KMS-11 (cell line): ENCODE results near the gene BMPR1A.

ENCODE experiments used
- H2AFZ ChIP-seq: fragments of 200-600 bp; sonication (generic); 2 replicates; pipeline ENCODE4 v1.6.1; 2016; ENCODE audit warnings: antibody characterized with exemption, mixed run types, low read depth
- H3K27ac ChIP-seq: fragments of 200-600 bp; sonication (generic); 2 replicates; pipeline ENCODE4 v1.6.1; 2016; ENCODE audit warnings: mild to moderate bottlenecking, mixed run types
- H3K27me3 ChIP-seq: fragments of 200-600 bp; sonication (generic); 2 replicates; pipeline ENCODE4 v1.6.1; 2017; ENCODE audit warnings: mild to moderate bottlenecking, low read depth, mixed run types, moderate library complexity; ENCODE audit not compliant: insufficient read depth
- H3K36me3 ChIP-seq: fragments of 200-600 bp; sonication (generic); 2 replicates; pipeline ENCODE4 v1.6.1; 2017; ENCODE audit warnings: mild to moderate bottlenecking, mixed run types; ENCODE audit not compliant: insufficient read depth
- H3K4me1 ChIP-seq: fragments of 200-600 bp; sonication (generic); 2 replicates; pipeline ENCODE4 v1.6.1; 2016; ENCODE audit warnings: mild to moderate bottlenecking, low read depth, mixed run types; ENCODE audit not compliant: poor library complexity, severe bottlenecking
- H3K4me2 ChIP-seq: fragments of 200-600 bp; sonication (generic); 2 replicates; pipeline ENCODE4 v1.7.0; 2016; ENCODE audit warnings: mild to moderate bottlenecking, mixed run types
- H3K4me3 ChIP-seq: fragments of 200-600 bp; sonication (generic); IDR thresholded peaks from 2 replicates; pipeline ENCODE4 v1.6.1; 2017; ENCODE audit warnings: low read depth, low read length, mixed read lengths; ENCODE audit not compliant: insufficient read depth
- H3K79me2 ChIP-seq: fragments of 200-600 bp; sonication (generic); 2 replicates; pipeline ENCODE4 v1.6.1; 2016; ENCODE audit warnings: low read depth, mixed run types; ENCODE audit not compliant: insufficient read depth
- H3K9ac ChIP-seq: fragments of 200-600 bp; sonication (generic); 2 replicates; pipeline ENCODE4 v1.6.1; 2016; ENCODE audit warnings: mild to moderate bottlenecking, mixed run types
- H4K20me1 ChIP-seq: fragments of 200-600 bp; sonication (generic); 2 replicates; pipeline ENCODE4 v1.6.1; 2016; ENCODE audit warnings: mild to moderate bottlenecking, mixed run types; ENCODE audit not compliant: insufficient read depth
- TF ChIP-seq, protein P1 (sequence below): fragments of 200-600 bp; sonication (generic); conservative IDR thresholded peaks from 2 replicates; pipeline ENCODE4 v1.6.1; 2017; ENCODE audit warnings: low read depth, mild to moderate bottlenecking, antibody characterized with exemption, low read length, moderate library complexity, mixed read lengths

BMPR1A gene

GRCh38 chr10:86888585-86889381 is 132.4 kb downstream of the BMPR1A start:
- Histone ChIP-seq H3K9ac (no peak overlapping the region), H3K4me2 (no peak overlapping the region), H3K27ac (no peak overlapping the region), H3K36me3 (no peaks in the 10 kb centered on the region), H2AFZ (no peak overlapping the region), H4K20me1 (no peaks in the 10 kb centered on the region), H3K27me3 (no peaks in the 10 kb centered on the region), H3K79me2 (no peaks in the 10 kb centered on the region), H3K4me1 (no peaks in the 10 kb centered on the region), H3K4me3 (no peak overlapping the region)
- TF ChIP-seq, protein P1, sequence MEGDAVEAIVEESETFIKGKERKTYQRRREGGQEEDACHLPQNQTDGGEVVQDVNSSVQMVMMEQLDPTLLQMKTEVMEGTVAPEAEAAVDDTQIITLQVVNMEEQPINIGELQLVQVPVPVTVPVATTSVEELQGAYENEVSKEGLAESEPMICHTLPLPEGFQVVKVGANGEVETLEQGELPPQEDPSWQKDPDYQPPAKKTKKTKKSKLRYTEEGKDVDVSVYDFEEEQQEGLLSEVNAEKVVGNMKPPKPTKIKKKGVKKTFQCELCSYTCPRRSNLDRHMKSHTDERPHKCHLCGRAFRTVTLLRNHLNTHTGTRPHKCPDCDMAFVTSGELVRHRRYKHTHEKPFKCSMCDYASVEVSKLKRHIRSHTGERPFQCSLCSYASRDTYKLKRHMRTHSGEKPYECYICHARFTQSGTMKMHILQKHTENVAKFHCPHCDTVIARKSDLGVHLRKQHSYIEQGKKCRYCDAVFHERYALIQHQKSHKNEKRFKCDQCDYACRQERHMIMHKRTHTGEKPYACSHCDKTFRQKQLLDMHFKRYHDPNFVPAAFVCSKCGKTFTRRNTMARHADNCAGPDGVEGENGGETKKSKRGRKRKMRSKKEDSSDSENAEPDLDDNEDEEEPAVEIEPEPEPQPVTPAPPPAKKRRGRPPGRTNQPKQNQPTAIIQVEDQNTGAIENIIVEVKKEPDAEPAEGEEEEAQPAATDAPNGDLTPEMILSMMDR, result no peak

DNA sequence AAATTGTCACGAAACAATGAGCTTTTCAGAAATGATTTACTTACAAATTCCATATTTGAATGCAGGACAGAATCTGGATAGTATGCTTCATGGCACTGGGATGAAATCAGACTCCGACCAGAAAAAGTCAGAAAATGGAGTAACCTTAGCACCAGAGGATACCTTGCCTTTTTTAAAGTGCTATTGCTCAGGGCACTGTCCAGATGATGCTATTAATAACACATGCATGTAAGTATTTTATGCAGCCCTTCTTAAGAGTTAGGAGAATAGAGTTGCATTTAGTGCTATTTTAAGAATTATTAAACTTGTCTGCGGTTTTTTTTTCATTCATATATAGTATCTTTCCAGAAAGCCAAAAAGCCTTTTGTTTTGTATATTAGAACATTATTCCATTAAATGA is 133.6 kb downstream of the BMPR1A start:
- Histone ChIP-seq H3K27me3 (no peaks in the 10 kb centered on the region), H3K9ac (no peak overlapping the region), H3K27ac (no peak overlapping the region), H3K4me1 (no peaks in the 10 kb centered on the region), H3K4me3 (no peak overlapping the region), H3K79me2 (no peaks in the 10 kb centered on the region), H3K4me2 (no peak overlapping the region), H2AFZ (no peak overlapping the region), H4K20me1 (no peaks in the 10 kb centered on the region), H3K36me3 (no peaks in the 10 kb centered on the region)
- TF ChIP-seq, protein P1, result no peak

DNA sequence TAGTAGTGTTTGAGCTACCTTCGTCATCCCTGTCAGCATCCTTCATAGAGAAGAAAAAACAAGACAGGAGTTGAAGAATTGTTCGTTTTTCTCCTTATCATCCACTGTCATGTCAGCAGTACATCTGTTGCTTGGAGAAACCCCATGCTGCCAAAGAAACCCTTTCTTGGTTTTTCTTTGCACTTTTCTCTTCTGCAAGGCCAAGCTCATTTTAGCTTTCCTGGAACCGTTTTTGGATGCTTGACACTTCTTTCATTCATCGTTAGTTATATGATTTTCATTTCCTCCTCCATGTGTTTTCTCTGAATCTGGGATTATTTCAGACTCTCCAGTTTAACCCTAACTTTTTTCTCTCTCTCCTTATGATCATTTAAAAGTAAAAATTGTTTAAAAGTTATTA is 142.1 kb downstream of the BMPR1A start:
- Histone ChIP-seq H3K4me2 (no peak overlapping the region), H3K36me3 (no peaks in the 10 kb centered on the region), H3K4me1 (no peaks in the 10 kb centered on the region), H3K27me3 (no peaks in the 10 kb centered on the region), H3K27ac (no peak overlapping the region), H3K79me2 (no peaks in the 10 kb centered on the region), H3K9ac (no peak overlapping the region), H3K4me3 (no peak overlapping the region), H4K20me1 (no peaks in the 10 kb centered on the region), H2AFZ (no peak overlapping the region)
- TF ChIP-seq, protein P1, result no peak

- Histone ChIP-seq H3K27ac (no peak overlapping the region), H4K20me1 (no peaks in the 10 kb centered on the region), H3K9ac (no peak overlapping the region), H2AFZ (no peak overlapping the region), H3K27me3 (no peaks in the 10 kb centered on the region), H3K4me1 (no peaks in the 10 kb centered on the region), H3K4me3 (no peak overlapping the region), H3K79me2 (no peaks in the 10 kb centered on the region), H3K4me2 (no peak overlapping the region), H3K36me3 (no peaks in the 10 kb centered on the region)
- TF ChIP-seq, protein P1, result no peak
Measured at GRCh38 chr10:86899132-86899531, 142.7 kb downstream of the BMPR1A start.
